K562 (cell line): ENCODE results near the gene LRRC27. TPM values are rescaled to one million over a fixed set of nuclear protein-coding genes. Genes with fewer than 3 reads are reported as not detected.

ENCODE experiments used
- C11orf30 ChIP-seq: fragments of 450-650 bp; IDR thresholded peaks from 2 replicates; pipeline ENCODE4 v1.6.1; 2016; ENCODE audit warnings: low read depth, mild to moderate bottlenecking
- CBFA2T2 ChIP-seq: fragments of 450-650 bp; conservative IDR thresholded peaks from 2 replicates; pipeline ENCODE4 v1.6.1; 2017; ENCODE audit warnings: mild to moderate bottlenecking
- DPF2 ChIP-seq: fragments of 450-650 bp; IDR thresholded peaks from 2 replicates; pipeline ENCODE4 v1.6.1; 2016
- EGR1 ChIP-seq: fragments of 450-650 bp; conservative IDR thresholded peaks from 2 replicates; pipeline ENCODE4 v1.6.1; 2017; ENCODE audit warnings: mild to moderate bottlenecking
- MYNN ChIP-seq, 2 experiments: sonication (generic); formaldehyde crosslinking in 1 of 2; IDR thresholded peaks; 2 replicates each; pipeline versions ENCODE4 v1.5.0 to v1.6.1; 2016 to 2020; ENCODE audit warnings: antibody characterized with exemption in 1 of 2, missing genetic modification reagents in 1 of 2
- NFE2L1 ChIP-seq: fragments of 450-650 bp; IDR thresholded peaks from 2 replicates; pipeline ENCODE4 v1.6.1; 2016; ENCODE audit warnings: missing genetic modification characterization, low read depth, mild to moderate bottlenecking, missing compliant biosample characterization, moderate library complexity, borderline replicate concordance
- RCOR1 ChIP-seq, 2 experiments: IDR thresholded peaks; 2 replicates each; pipeline ENCODE4 v1.6.1; 2012; ENCODE audit warnings: low read depth in 2 of 2, low read length in 2 of 2, borderline replicate concordance in 1 of 2, improper control_type of control experiment in 1 of 2
- SMAD4 ChIP-seq: fragments of 250-450 bp; sonication (Bioruptor Pico); conservative IDR thresholded peaks from 2 replicates; pipeline ENCODE4 v1.8.0; 2021; ENCODE audit warnings: inconsistent platforms, mild to moderate bottlenecking, moderate library complexity
- SMARCE1 ChIP-seq: fragments of 450-650 bp; IDR thresholded peaks from 2 replicates; pipeline ENCODE4 v1.7.1; 2016; ENCODE audit warnings: mild to moderate bottlenecking
- TAL1 ChIP-seq: fragments of 450-650 bp; IDR thresholded peaks from 2 replicates; pipeline ENCODE4 v1.6.1; 2016; ENCODE audit warnings: mild to moderate bottlenecking
- TFAM ChIP-seq: fragments of 250-450 bp; sonication (Bioruptor Pico); conservative IDR thresholded peaks from 2 replicates; pipeline ENCODE4 v1.5.0; 2021; ENCODE audit warnings: mild to moderate bottlenecking, moderate library complexity
- TRIM24 ChIP-seq, 2 experiments: fragments of 450-650 bp; IDR thresholded peaks; 2 replicates each; pipeline ENCODE4 v1.6.1; 2016
- ZNF384 ChIP-seq: IDR thresholded peaks from 2 replicates; pipeline ENCODE4 v1.6.1; 2012; ENCODE audit warnings: low read depth, low read length, improper control_type of control experiment
- ZNF766 ChIP-seq: fragments of 200-800 bp; sonication (Bioruptor generic); conservative IDR thresholded peaks from 2 replicates; pipeline ENCODE4 v1.6.1; 2016; ENCODE audit warnings: missing genetic modification characterization, missing compliant biosample characterization
- ZNF830 ChIP-seq: fragments of 250-450 bp; sonication (Bioruptor Pico); IDR thresholded peaks from 2 replicates; pipeline ENCODE4 v1.5.0; 2021; ENCODE audit warnings: mild to moderate bottlenecking
- polyA plus RNA-seq, 8 experiments: library from polyadenylated mRNA; depleted of rRNA in 4 of 8; stranded (reverse) in 5 of 8; unstranded in 3 of 8; fragments of >200 nt; fragmentation: Nextera tagmentation in 2 of 8; fragmentation: Illumina TruSeq in 1 of 8; extraction: Ambion mirVana in 2 of 8; extraction: Trizol in 1 of 8; gene quantifications; 2 replicates each; pipeline versions ENCODE4 v1.2.1 to v1.2.3, GENCODE V29; 2011 to 2014; ENCODE audit warnings: inconsistent platforms in 1 of 8, missing spikeins in 1 of 8
- total RNA-seq, 7 experiments: library from RNA; depleted of rRNA in 6 of 7; stranded (reverse); fragments of >200 nt in 6 of 7; fragmentation: Illumina TruSeq in 2 of 7; extraction: Trizol in 2 of 7; gene quantifications; 2 replicates each; pipeline versions ENCODE4 v1.2.1 to v1.2.3, GENCODE V29; 2011 to 2021; ENCODE audit warnings: low replicate concordance in 1 of 7
- TF ChIP-seq, protein P1 (sequence below): fragments of 200-600 bp; sonication (generic); IDR thresholded peaks from one replicate; pipeline ENCODE4 v1.6.1; 2012; ENCODE audit warnings: mild to moderate bottlenecking, low read depth, low read length, inconsistent platforms

The LRRC27 gene
- total and polyA plus RNA-seq, 9 of the 15 experiments (the other 6 are each of a cell fraction or from before 2014, with no cell fraction given): 0.10 to 2.7 (median 1.4) TPM

DNA sequence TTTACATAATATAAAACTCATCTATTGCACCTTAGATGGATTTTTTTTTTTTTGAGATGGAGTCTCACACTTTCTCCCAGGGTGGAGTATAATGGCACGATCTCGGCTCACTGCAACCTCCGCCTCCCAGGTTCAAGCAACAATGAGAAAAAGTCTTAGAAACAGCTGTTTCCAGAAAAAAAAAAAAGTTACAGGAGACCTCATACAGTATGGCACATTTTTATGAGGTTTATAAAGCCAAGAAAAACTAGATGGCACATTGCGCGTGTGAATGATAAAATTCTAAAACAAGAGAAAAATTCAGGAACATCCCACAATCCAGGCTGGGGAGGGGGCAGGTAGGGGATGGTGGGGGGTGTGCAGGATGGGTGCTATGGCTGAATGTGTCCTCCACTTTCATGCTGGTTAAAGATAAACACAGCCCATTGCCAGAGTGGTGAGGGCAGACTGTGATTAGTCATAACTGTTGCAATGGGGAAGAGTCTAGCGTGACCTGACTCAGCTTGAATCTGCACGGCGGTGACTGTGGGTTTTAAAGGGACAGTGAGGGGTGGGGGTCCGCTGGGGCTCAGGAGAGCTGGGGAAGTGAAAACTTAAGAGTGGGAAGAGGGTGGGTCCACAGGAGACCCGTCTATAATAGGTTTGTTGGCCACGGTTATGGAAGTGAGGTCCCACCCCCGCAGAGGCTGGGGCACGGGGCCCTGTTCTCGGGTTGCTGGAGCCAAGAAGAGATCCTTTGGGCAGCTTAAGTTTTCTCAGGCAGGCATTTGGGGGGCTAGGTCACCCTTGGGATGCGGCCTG is 11.9 kb upstream of the LRRC27 start (continued):
- TF ChIP-seq, protein P1, sequence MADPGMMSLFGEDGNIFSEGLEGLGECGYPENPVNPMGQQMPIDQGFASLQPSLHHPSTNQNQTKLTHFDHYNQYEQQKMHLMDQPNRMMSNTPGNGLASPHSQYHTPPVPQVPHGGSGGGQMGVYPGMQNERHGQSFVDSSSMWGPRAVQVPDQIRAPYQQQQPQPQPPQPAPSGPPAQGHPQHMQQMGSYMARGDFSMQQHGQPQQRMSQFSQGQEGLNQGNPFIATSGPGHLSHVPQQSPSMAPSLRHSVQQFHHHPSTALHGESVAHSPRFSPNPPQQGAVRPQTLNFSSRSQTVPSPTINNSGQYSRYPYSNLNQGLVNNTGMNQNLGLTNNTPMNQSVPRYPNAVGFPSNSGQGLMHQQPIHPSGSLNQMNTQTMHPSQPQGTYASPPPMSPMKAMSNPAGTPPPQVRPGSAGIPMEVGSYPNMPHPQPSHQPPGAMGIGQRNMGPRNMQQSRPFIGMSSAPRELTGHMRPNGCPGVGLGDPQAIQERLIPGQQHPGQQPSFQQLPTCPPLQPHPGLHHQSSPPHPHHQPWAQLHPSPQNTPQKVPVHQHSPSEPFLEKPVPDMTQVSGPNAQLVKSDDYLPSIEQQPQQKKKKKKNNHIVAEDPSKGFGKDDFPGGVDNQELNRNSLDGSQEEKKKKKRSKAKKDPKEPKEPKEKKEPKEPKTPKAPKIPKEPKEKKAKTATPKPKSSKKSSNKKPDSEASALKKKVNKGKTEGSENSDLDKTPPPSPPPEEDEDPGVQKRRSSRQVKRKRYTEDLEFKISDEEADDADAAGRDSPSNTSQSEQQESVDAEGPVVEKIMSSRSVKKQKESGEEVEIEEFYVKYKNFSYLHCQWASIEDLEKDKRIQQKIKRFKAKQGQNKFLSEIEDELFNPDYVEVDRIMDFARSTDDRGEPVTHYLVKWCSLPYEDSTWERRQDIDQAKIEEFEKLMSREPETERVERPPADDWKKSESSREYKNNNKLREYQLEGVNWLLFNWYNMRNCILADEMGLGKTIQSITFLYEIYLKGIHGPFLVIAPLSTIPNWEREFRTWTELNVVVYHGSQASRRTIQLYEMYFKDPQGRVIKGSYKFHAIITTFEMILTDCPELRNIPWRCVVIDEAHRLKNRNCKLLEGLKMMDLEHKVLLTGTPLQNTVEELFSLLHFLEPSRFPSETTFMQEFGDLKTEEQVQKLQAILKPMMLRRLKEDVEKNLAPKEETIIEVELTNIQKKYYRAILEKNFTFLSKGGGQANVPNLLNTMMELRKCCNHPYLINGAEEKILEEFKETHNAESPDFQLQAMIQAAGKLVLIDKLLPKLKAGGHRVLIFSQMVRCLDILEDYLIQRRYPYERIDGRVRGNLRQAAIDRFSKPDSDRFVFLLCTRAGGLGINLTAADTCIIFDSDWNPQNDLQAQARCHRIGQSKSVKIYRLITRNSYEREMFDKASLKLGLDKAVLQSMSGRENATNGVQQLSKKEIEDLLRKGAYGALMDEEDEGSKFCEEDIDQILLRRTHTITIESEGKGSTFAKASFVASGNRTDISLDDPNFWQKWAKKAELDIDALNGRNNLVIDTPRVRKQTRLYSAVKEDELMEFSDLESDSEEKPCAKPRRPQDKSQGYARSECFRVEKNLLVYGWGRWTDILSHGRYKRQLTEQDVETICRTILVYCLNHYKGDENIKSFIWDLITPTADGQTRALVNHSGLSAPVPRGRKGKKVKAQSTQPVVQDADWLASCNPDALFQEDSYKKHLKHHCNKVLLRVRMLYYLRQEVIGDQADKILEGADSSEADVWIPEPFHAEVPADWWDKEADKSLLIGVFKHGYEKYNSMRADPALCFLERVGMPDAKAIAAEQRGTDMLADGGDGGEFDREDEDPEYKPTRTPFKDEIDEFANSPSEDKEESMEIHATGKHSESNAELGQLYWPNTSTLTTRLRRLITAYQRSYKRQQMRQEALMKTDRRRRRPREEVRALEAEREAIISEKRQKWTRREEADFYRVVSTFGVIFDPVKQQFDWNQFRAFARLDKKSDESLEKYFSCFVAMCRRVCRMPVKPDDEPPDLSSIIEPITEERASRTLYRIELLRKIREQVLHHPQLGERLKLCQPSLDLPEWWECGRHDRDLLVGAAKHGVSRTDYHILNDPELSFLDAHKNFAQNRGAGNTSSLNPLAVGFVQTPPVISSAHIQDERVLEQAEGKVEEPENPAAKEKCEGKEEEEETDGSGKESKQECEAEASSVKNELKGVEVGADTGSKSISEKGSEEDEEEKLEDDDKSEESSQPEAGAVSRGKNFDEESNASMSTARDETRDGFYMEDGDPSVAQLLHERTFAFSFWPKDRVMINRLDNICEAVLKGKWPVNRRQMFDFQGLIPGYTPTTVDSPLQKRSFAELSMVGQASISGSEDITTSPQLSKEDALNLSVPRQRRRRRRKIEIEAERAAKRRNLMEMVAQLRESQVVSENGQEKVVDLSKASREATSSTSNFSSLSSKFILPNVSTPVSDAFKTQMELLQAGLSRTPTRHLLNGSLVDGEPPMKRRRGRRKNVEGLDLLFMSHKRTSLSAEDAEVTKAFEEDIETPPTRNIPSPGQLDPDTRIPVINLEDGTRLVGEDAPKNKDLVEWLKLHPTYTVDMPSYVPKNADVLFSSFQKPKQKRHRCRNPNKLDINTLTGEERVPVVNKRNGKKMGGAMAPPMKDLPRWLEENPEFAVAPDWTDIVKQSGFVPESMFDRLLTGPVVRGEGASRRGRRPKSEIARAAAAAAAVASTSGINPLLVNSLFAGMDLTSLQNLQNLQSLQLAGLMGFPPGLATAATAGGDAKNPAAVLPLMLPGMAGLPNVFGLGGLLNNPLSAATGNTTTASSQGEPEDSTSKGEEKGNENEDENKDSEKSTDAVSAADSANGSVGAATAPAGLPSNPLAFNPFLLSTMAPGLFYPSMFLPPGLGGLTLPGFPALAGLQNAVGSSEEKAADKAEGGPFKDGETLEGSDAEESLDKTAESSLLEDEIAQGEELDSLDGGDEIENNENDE: no peak
- TF ChIP-seq ZNF766 (CRISPR knock-in tag) (0 out of 2 replicates have a peak, but pooled peaks have one; percentile 14), ZNF830 (CRISPR knock-in tag) (no peak), MYNN (IDR thresholded peaks at IDR 0.05) (peak; percentile 62; the same call in 1 of the 2 replicates), MYNN (CRISPR knock-in tag; IDR thresholded peaks at IDR 0.05) (no peak), TAL1 (0 out of 2 replicates have a peak, but pooled peaks have one; percentile 13), DPF2 (peak; percentile 90), EGR1 (peak; percentile 72), TFAM (CRISPR knock-in tag) (no peak), SMAD4 (CRISPR knock-in tag) (peak; percentile 58; the same call in 1 of the 2 replicates), C11orf30 (peak; percentile 94), SMARCE1 (peak; percentile 73), CBFA2T2 (peak; percentile 31; the same call in 1 of the 2 replicates), TRIM24 (IDR thresholded peaks at IDR 0.05) (peak; percentile 21 to 64; a peak in 2 of 4 replicates), ZNF384 (peak; percentile 18; the same call in 1 of the 2 replicates), NFE2L1 (no peak), RCOR1 (IDR thresholded peaks at IDR 0.05; ENCODE audit: borderline replicate concordance in 1 of 2, low read depth in 2 of 2, low read length in 2 of 2) (peak in 1 of 2 experiments; percentile 83; a peak in 3 of 4 replicates)
